ENCODE results near the gene SERPINA12. TPM values are rescaled to one million over a fixed set of nuclear protein-coding genes. Genes with fewer than 3 reads are reported as not detected.
A peak's percentile ranks its signal among the peaks of the same experiment; 100 is the strongest.

SERPINA12 gene
- total and polyA plus RNA-seq, 8 donors, result 0.08 TPM; not detected in 7

- no peak for DNase-seq
- intact Hi-C loops (cut with DNase I; ENCODE audit: low total_unique reads), result no loop called here
- peaks cover 0 to 22% (median 0%) of the 10 kb centered on the region in 3 donors for H3K27me3 ChIP-seq
- TF ChIP-seq POLR2A (IDR thresholded peaks at IDR 0.05) (no peak), EP300 (IDR thresholded peaks at IDR 0.05) (no peak), CTCF (IDR thresholded peaks at IDR 0.05) (no peak), POLR2AphosphoS5 (IDR thresholded peaks at IDR 0.05) (no peak)
- no peaks in the 10 kb centered on the region for H3K36me3 ChIP-seq
- no peaks in the 10 kb centered on the region for H3K4me1 ChIP-seq
- peaks cover 0 to 25% (median 22%) of the 10 kb centered on the region in 4 donors for H3K9me3 ChIP-seq
- no peak overlapping the region for H3K27ac ChIP-seq
- no peak overlapping the region for H3K4me3 ChIP-seq
- WGBS, 5 donors, result 70 to 77% (median 72%) methylated on average over 8 of the region's 8 CpGs
Measured at GRCh38 chr14:94550041-94550440, 40.8 kb upstream of the SERPINA12 start.

- H3K27me3 ChIP-seq, result peaks cover 0 to 26% (median 0%) of the 10 kb centered on the region in 3 donors
- DNase-seq, result peak; percentile 63 to 73
- H3K36me3 ChIP-seq, result no peaks in the 10 kb centered on the region
- H3K27ac ChIP-seq, result no peak overlapping the region
- intact Hi-C loops (cut with DNase I; ENCODE audit: low total_unique reads), result no loop called here
- H3K9me3 ChIP-seq, result peaks cover 0 to 18% (median 16%) of the 10 kb centered on the region in 4 donors
- peak in 5 of 7 experiments; percentile 52 to 94 (median 82) for TF ChIP-seq CTCF (IDR thresholded peaks at IDR 0.05)
- TF ChIP-seq POLR2AphosphoS5 (IDR thresholded peaks at IDR 0.05), result no peak
- no peak for TF ChIP-seq POLR2A (IDR thresholded peaks at IDR 0.05)
- no peaks in the 10 kb centered on the region for H3K4me1 ChIP-seq
- H3K4me3 ChIP-seq, result no peak overlapping the region
- 27 to 36% (median 30%) methylated on average over 19 to 24 of the region's 24 CpGs for WGBS, 5 donors
Measured at GRCh38 chr14:94548999-94549985, 40.0 kb upstream of the SERPINA12 start.

- Histone ChIP-seq H3K27me3 (peaks cover 0 to 26% (median 0%) of the 10 kb centered on the region in 3 donors), H3K4me1 (no peaks in the 10 kb centered on the region), H3K27ac (no peak overlapping the region), H3K9me3 (peaks cover 0 to 13% (median 9%) of the 10 kb centered on the region in 4 donors), H3K4me3 (no peak overlapping the region), H3K36me3 (no peaks in the 10 kb centered on the region)
- intact Hi-C loops (cut with DNase I; ENCODE audit: low total_unique reads), result no loop called here
- TF ChIP-seq POLR2A (IDR thresholded peaks at IDR 0.05) (no peak), POLR2AphosphoS5 (IDR thresholded peaks at IDR 0.05) (no peak), EP300 (IDR thresholded peaks at IDR 0.05) (no peak), CTCF (IDR thresholded peaks at IDR 0.05) (no peak)
- no peak for DNase-seq
- 79 to 91% (median 86%) methylated on average over 11 to 14 of the region's 14 CpGs for WGBS, 5 donors
Measured at GRCh38 chr14:94548131-94548998, 39.1 kb upstream of the SERPINA12 start.

GRCh38 chr14:94547726-94548125 lies 38.5 kb upstream of the SERPINA12 start:
- no peak overlapping the region for H3K4me3 ChIP-seq
- 70 to 86% (median 73%) methylated on average over 4 of the region's 4 CpGs for WGBS, 5 donors
- intact Hi-C loops (cut with DNase I; ENCODE audit: low total_unique reads), result no loop called here
- peaks cover 0 to 13% (median 9%) of the 10 kb centered on the region in 4 donors for H3K9me3 ChIP-seq
- peaks cover 0 to 26% (median 0%) of the 10 kb centered on the region in 3 donors for H3K27me3 ChIP-seq
- H3K36me3 ChIP-seq, result no peaks in the 10 kb centered on the region
- H3K27ac ChIP-seq, result no peak overlapping the region
- no peak for DNase-seq
- no peaks in the 10 kb centered on the region for H3K4me1 ChIP-seq
- TF ChIP-seq POLR2AphosphoS5 (IDR thresholded peaks at IDR 0.05) (no peak), POLR2A (IDR thresholded peaks at IDR 0.05) (no peak), CTCF (IDR thresholded peaks at IDR 0.05) (no peak), EP300 (IDR thresholded peaks at IDR 0.05) (no peak)

Data from stomach (tissue), 9 donors.